GM12892 (cell line): ENCODE results near the gene SLC8A1.

Experiments used
- POLR2A ChIP-seq: IDR thresholded peaks from 2 replicates; pipeline ENCODE4 v1.6.1; 2011; ENCODE audit warnings: low read depth, low read length, control low read depth
- POLR2AphosphoS5 ChIP-seq: IDR thresholded peaks from 2 replicates; pipeline ENCODE4 v1.6.1; 2011; ENCODE audit warnings: low read depth, low read length, control low read depth

DNA sequence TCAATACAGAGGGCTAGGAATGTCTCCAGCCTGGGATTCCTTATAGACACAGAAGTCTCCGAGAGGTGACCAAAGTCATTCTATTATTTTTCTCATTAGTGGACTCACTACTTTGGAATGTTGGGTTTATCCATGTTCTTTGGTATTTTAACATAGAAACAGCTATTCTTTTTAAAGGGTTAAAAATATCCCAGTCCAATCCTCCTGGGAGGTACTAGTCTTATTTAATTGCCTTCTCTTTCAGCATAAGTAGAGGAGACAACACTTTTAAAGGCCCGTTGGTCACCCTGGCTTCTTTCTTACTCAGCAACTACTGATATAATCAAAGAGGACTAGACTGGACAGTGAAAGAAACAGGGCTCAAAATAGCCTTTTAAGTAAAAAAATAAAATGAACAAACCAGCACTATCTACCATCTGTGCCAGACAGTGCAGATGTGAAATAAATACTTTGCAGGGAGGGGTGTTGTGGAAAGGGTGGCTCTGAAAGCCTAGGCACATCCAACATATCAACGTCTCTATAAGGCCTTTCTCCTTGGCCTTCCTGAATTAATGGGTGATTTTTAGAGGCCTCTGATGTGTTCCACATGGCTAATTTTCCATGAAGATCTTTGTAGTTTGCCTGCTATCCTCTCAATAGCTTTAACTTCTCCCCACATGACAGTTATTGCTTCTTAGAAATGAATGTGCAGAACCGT is 338.5 kb downstream of the SLC8A1 start:
- TF ChIP-seq POLR2A (no peak), POLR2AphosphoS5 (no peak)
